Uterus (tissue), 4 donors: ENCODE data around the gene GALNT18. TPM values are rescaled to one million over a fixed set of nuclear protein-coding genes. Genes with fewer than 3 reads are reported as not detected.

Source experiments
- DNase-seq, 2 donors: peaks; one replicate each; pipeline ENCODE4 v3.0.0-alpha.2; 2019 to 2020
- H3K27ac ChIP-seq, 2 donors: fragments of 200-600 bp; sonication (generic); 1 replicate in 1 of 2; 2 replicates in 1 of 2; pipeline ENCODE4 v1.5.1; 2016 to 2018
- H3K27me3 ChIP-seq, 2 donors: fragments of 200-600 bp; sonication (generic); one replicate each; pipeline ENCODE4 v1.5.1; 2018 to 2019; ENCODE audit warnings: control low read depth in 1 of 2
- H3K36me3 ChIP-seq, 2 donors: fragments of 200-600 bp; sonication (generic); one replicate each; pipeline ENCODE4 v1.5.1; 2019; ENCODE audit warnings: control low read depth in 1 of 2
- H3K4me1 ChIP-seq, 2 donors: fragments of 200-600 bp; sonication (generic); one replicate each; pipeline ENCODE4 v1.5.1; 2018 to 2019; ENCODE audit warnings: control low read depth in 1 of 2
- H3K4me3 ChIP-seq, 2 donors: fragments of 200-600 bp; sonication (generic); 1 replicate in 1 of 2; 2 replicates in 1 of 2; pipeline ENCODE4 v1.5.1; 2018 to 2019; ENCODE audit warnings: mild to moderate bottlenecking in 1 of 2
- H3K9me3 ChIP-seq, 2 donors: fragments of 200-600 bp; sonication (generic); one replicate each; pipeline ENCODE4 v1.5.1; 2019; ENCODE audit warnings: control low read depth in 1 of 2
- CTCF ChIP-seq, 4 experiments: fragments of 200-600 bp in 2 of 4; fragments of 450-650 bp in 2 of 4; sonication (generic) in 2 of 4; IDR thresholded peaks; one replicate each; pipeline ENCODE4 v1.5.1; 2016 to 2019; ENCODE audit warnings: antibody characterized with exemption in 4 of 4, mild to moderate bottlenecking in 2 of 4, moderate library complexity in 1 of 4
- POLR2A ChIP-seq, 2 donors: fragments of 450-650 bp; IDR thresholded peaks; one replicate each; pipeline ENCODE4 v1.6.1; 2016; ENCODE audit warnings: antibody characterized with exemption in 2 of 2, mild to moderate bottlenecking in 1 of 2, moderate library complexity in 1 of 2
- intact Hi-C: fragments of 100-400 bp; cut with DNase I; formaldehyde crosslinking; loops from one replicate; pipeline ENCODE4 v1.15.1; 2023; ENCODE audit warnings: low total_unique reads
- total RNA-seq, 4 donors: library from RNA; depleted of rRNA in 3 of 4; stranded (reverse); fragments of >200 nt in 3 of 4; gene quantifications; one replicate each; pipeline versions ENCODE4 v1.1.0 to v1.2.4, GENCODE V29; 2014 to 2023
- donor health status: DM: yes; HTN: yes; CAD: no.

GALNT18 gene
- total RNA-seq, 4 donors from 2014 or later: 21.4 to 35.1 (median 27.3) TPM

GRCh38 chr11:11581481-11581880 lies 40.3 kb downstream of the GALNT18 start:
- Histone ChIP-seq H3K27ac (no peak overlapping the region), H3K36me3 (no peaks in the 10 kb centered on the region), H3K4me3 (no peak overlapping the region), H3K4me1 (no peaks in the 10 kb centered on the region), H3K27me3 (no peaks in the 10 kb centered on the region), H3K9me3 (no peaks in the 10 kb centered on the region)
- intact Hi-C loops: no loop called here
- no peak for DNase-seq
- TF ChIP-seq POLR2A (IDR thresholded peaks at IDR 0.05): no peak
- no peak for TF ChIP-seq CTCF (IDR thresholded peaks at IDR 0.05)

DNA sequence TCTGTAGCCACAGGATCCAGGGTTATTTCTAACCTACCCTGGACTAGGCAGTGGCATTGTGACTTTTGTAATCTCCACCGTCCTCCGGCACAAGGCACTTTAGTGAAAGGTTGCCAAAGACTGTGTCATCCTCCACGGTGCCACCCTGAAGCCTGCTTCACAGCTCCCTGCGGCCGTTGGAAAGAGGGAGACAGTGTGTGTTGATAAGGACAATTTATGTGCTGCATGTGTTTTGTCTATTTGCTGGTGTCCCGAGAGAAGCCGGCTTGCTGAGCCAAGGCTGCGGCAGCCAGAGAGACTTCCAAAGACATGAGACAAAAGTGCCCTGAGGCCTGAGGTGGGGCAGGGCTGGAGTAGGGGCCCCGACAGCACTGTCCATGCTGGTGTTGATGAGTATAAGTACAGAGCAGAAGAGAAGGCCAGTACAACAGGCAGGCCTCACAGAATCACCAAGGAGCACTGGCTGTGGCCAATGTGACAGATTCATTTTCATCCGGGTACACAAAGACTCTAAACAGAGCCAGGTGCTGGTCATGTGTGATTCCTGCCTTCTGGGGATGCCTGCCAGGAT lies 40.9 kb downstream of the GALNT18 start:
- H3K4me1 ChIP-seq: no peaks in the 10 kb centered on the region
- no peak overlapping the region for H3K27ac ChIP-seq
- no peaks in the 10 kb centered on the region for H3K9me3 ChIP-seq
- H3K27me3 ChIP-seq: no peaks in the 10 kb centered on the region
- H3K4me3 ChIP-seq: no peak overlapping the region
- TF ChIP-seq CTCF (IDR thresholded peaks at IDR 0.05) (no peak), POLR2A (IDR thresholded peaks at IDR 0.05) (no peak)
- no peaks in the 10 kb centered on the region for H3K36me3 ChIP-seq
- intact Hi-C loops: no loop called here
- no peak for DNase-seq

DNA sequence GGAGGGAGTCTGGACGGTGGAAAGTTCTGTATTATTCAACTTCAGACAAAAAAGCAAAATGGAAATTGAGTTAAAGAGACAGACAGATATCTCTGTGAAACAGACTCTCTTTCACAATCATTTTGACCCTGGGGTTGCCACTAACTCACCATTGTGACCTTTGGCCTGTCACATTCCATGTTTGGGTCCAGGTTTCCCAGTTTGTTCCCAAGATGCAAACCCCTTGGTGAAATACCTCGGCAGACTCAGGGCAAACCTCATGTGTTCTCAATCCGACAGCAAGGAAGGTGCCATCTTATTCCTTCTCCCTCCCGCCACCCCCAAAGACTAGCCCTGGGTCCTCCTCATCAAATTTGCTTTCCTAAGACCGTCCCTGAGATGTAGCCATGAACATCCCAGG lies 41.8 kb downstream of the GALNT18 start:
- intact Hi-C loops: no loop called here
- DNase-seq: no peak
- Histone ChIP-seq H3K27ac (no peak overlapping the region), H3K4me1 (no peaks in the 10 kb centered on the region), H3K36me3 (no peaks in the 10 kb centered on the region), H3K9me3 (no peaks in the 10 kb centered on the region), H3K27me3 (no peaks in the 10 kb centered on the region), H3K4me3 (no peak overlapping the region)
- TF ChIP-seq CTCF (IDR thresholded peaks at IDR 0.05) (no peak), POLR2A (IDR thresholded peaks at IDR 0.05) (no peak)

- H3K4me3 ChIP-seq: no peak overlapping the region
- no peaks in the 10 kb centered on the region for H3K4me1 ChIP-seq
- no peaks in the 10 kb centered on the region for H3K36me3 ChIP-seq
- no peaks in the 10 kb centered on the region for H3K9me3 ChIP-seq
- intact Hi-C loops: no loop called here
- H3K27me3 ChIP-seq: no peaks in the 10 kb centered on the region
- H3K27ac ChIP-seq: no peak overlapping the region
- TF ChIP-seq POLR2A (IDR thresholded peaks at IDR 0.05) (no peak), CTCF (IDR thresholded peaks at IDR 0.05) (no peak)
- DNase-seq: no peak
Observed at GRCh38 chr11:11579012-11579988, 42.5 kb downstream of the GALNT18 start.
